Measurements from ENCODE around the gene RSU1. TPM values are rescaled to one million over a fixed set of nuclear protein-coding genes. Genes with fewer than 3 reads are reported as not detected.
A peak's percentile ranks its signal among the peaks of the same experiment; 100 is the strongest.

Gene RSU1
- total and polyA plus RNA-seq, 10 of the 15 experiments (the other 5 are each of a cell fraction or from before 2014, with no cell fraction given): 49.2 to 139 (median 81.3) TPM

GRCh38 chr10:16585103-16585502 is 232.1 kb downstream of the RSU1 start (continued):
- TF ChIP-seq TCF3 (IDR thresholded peaks at IDR 0.05; ENCODE audit: borderline replicate concordance, insufficient read depth, low read depth, low read length) (peak; percentile 88; the same call in 1 of the 2 replicates), EGR1 (IDR thresholded peaks at IDR 0.05; ENCODE audit: borderline replicate concordance in 1 of 2, low read depth in 2 of 2, low read length in 2 of 2) (0 out of 3 replicates have a peak, but pooled peaks of 1 of the 2 experiments have one; percentile 8), RUNX3 (IDR thresholded peaks at IDR 0.05; ENCODE audit: low read length) (peak; percentile 73), MLLT1 (IDR thresholded peaks at IDR 0.05) (no peak), CUX1 (IDR thresholded peaks at IDR 0.05; ENCODE audit: insufficient replicate concordance, low read depth, low read length) (no peak), RBBP5 (conservative IDR thresholded peaks at IDR 0.05) (no peak), KLF5 (IDR thresholded peaks at IDR 0.05; ENCODE audit: partially characterized antibody) (no peak), CTCF (IDR thresholded peaks at IDR 0.05 in 2 of 3, conservative IDR thresholded peaks at IDR 0.05 in 1 of 3; ENCODE audit: control insufficient read depth in 2 of 3, extremely low read depth in 1 of 3, insufficient read depth in 1 of 3, low read depth in 3 of 3, low read length in 3 of 3) (no peak), SIX5 (IDR thresholded peaks at IDR 0.05; ENCODE audit: low read depth, low read length, severe bottlenecking) (no peak), E2F4 (IDR thresholded peaks at IDR 0.05; ENCODE audit: low read depth, low read length) (no peak), CREB1 (IDR thresholded peaks at IDR 0.05; ENCODE audit: low read depth) (peak; percentile 54), FOXK2 (IDR thresholded peaks at IDR 0.05) (no peak), PAX8 (IDR thresholded peaks at IDR 0.05) (no peak), YY1 (IDR thresholded peaks at IDR 0.05; ENCODE audit: low read depth, low read length) (no peak), MYC (IDR thresholded peaks at IDR 0.05; ENCODE audit: insufficient read depth, insufficient read length, insufficient replicate concordance, low read length, severe bottlenecking) (no peak)
- TF ChIP-seq, protein P1, sequence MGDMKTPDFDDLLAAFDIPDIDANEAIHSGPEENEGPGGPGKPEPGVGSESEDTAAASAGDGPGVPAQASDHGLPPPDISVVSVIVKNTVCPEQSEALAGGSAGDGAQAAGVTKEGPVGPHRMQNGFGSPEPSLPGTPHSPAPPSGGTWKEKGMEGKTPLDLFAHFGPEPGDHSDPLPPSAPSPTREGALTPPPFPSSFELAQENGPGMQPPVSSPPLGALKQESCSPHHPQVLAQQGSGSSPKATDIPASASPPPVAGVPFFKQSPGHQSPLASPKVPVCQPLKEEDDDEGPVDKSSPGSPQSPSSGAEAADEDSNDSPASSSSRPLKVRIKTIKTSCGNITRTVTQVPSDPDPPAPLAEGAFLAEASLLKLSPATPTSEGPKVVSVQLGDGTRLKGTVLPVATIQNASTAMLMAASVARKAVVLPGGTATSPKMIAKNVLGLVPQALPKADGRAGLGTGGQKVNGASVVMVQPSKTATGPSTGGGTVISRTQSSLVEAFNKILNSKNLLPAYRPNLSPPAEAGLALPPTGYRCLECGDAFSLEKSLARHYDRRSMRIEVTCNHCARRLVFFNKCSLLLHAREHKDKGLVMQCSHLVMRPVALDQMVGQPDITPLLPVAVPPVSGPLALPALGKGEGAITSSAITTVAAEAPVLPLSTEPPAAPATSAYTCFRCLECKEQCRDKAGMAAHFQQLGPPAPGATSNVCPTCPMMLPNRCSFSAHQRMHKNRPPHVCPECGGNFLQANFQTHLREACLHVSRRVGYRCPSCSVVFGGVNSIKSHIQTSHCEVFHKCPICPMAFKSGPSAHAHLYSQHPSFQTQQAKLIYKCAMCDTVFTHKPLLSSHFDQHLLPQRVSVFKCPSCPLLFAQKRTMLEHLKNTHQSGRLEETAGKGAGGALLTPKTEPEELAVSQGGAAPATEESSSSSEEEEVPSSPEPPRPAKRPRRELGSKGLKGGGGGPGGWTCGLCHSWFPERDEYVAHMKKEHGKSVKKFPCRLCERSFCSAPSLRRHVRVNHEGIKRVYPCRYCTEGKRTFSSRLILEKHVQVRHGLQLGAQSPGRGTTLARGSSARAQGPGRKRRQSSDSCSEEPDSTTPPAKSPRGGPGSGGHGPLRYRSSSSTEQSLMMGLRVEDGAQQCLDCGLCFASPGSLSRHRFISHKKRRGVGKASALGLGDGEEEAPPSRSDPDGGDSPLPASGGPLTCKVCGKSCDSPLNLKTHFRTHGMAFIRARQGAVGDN (IDR thresholded peaks at IDR 0.05): no peak
